ENCODE data around the gene RNU2-63P. TPM values are rescaled to one million over a fixed set of nuclear protein-coding genes. Genes with fewer than 3 reads are reported as not detected.

The RNU2-63P gene
- total and polyA plus RNA-seq, 2 experiments from 2014 or later: 2.0 TPM; not detected in 1

GRCh38 chr2:88028931-88029330 is 12.6 kb upstream of the RNU2-63P start:
- Histone ChIP-seq H2AFZ (no peak overlapping the region), H3K4me2 (no peak overlapping the region), H3K79me2 (replicated peaks; ENCODE audit: insufficient read depth) (no peaks in the 10 kb centered on the region), H3K27me3 (ENCODE audit: insufficient read depth) (no peaks in the 10 kb centered on the region), H3K27ac (ENCODE audit: low read depth) (no peak overlapping the region), H3F3A (replicated peaks; ENCODE audit: low read depth) (no peaks in the 10 kb centered on the region), H3K9me2 (ENCODE audit: insufficient read depth) (peaks cover 10% of the 10 kb centered on the region), H3K4me1 (ENCODE audit: insufficient read depth) (peaks cover 21% of the 10 kb centered on the region), H3K36me3 (ENCODE audit: insufficient read depth) (0 out of 2 replicates have a peak, but pooled peaks cover 7% of the 10 kb centered on the region), H4K20me1 (replicated peaks; ENCODE audit: insufficient read depth) (no peaks in the 10 kb centered on the region), H3K4me3 (no peak overlapping the region)
- H3K4me1 Mint-ChIP-seq: peaks cover 19% of the 10 kb centered on the region
- H3K27me3 Mint-ChIP-seq (ENCODE audit: insufficient read depth, low read depth, poor library complexity): no peaks in the 10 kb centered on the region
- DNase-seq (ENCODE audit: low spot score) (no peak), ATAC-seq (no peak)
- H3K4me3 Mint-ChIP-seq: no peak overlapping the region
- TF ChIP-seq CREB1 (CRISPR knock-in tag; IDR thresholded peaks at IDR 0.05; ENCODE audit: low read depth): no peak
- TF ChIP-seq POLR2AphosphoS5 (IDR thresholded peaks at IDR 0.05; ENCODE audit: low read depth): no peak
- H3K9me3 Mint-ChIP-seq: no peaks in the 10 kb centered on the region
- peaks cover 7% of the 10 kb centered on the region; the same call in 2 of the 3 replicates for H3K36me3 Mint-ChIP-seq (ENCODE audit: low read depth)
- no peak overlapping the region for H3K27ac Mint-ChIP-seq

GRCh38 chr2:88027697-88028389 is 11.5 kb upstream of the RNU2-63P start:
- ATAC-seq: no peak
- TF ChIP-seq REST (IDR thresholded peaks at IDR 0.05; ENCODE audit: unreplicated experiment): no peak
- TF ChIP-seq ETS1 (IDR thresholded peaks at IDR 0.05): no peak
- no peak for TF ChIP-seq STAT1 (IDR thresholded peaks at IDR 0.05; ENCODE audit: unreplicated experiment)
- no peak for TF ChIP-seq POLR2AphosphoS5 (IDR thresholded peaks at IDR 0.05; ENCODE audit: low read depth)
- TF ChIP-seq CTCF (conservative IDR thresholded peaks at IDR 0.05; ENCODE audit: low read depth in 2 of 2): no peak
- TF ChIP-seq ZNF114 (CRISPR knock-in tag; IDR thresholded peaks at IDR 0.05): no peak
- TF ChIP-seq ZNF331 (CRISPR knock-in tag; IDR thresholded peaks at IDR 0.05; ENCODE audit: low read depth): no peak
- no peak for TF ChIP-seq EZH2phosphoT487 (IDR thresholded peaks at IDR 0.05; ENCODE audit: unreplicated experiment)
- TF ChIP-seq NANOG (IDR thresholded peaks at IDR 0.05; ENCODE audit: borderline replicate concordance): no peak
- TF ChIP-seq EZH2 (IDR thresholded peaks at IDR 0.05; ENCODE audit: low read depth, unreplicated experiment): no peak
- TF ChIP-seq JUNB (IDR thresholded peaks at IDR 0.05; ENCODE audit: unreplicated experiment): no peak

More at GRCh38 chr2:88027697-88028389, 11.5 kb upstream of the RNU2-63P start:
- no peaks in the 10 kb centered on the region for H3K27me3 Mint-ChIP-seq (ENCODE audit: insufficient read depth, low read depth, poor library complexity)
- H4K20me1 ChIP-seq (replicated peaks; ENCODE audit: insufficient read depth): no peaks in the 10 kb centered on the region
- peaks cover 4% of the 10 kb centered on the region; the same call in 2 of the 3 replicates for H3K36me3 Mint-ChIP-seq (ENCODE audit: low read depth)
- H3K79me2 ChIP-seq (replicated peaks; ENCODE audit: insufficient read depth): no peaks in the 10 kb centered on the region
- H3K27ac Mint-ChIP-seq: peak overlapping the region; percentile 25; the same call in 1 of the 2 replicates
- H3K9me2 ChIP-seq (ENCODE audit: insufficient read depth): peaks cover 10% of the 10 kb centered on the region
- H3K4me3 Mint-ChIP-seq: no peak overlapping the region
- H3K4me1 ChIP-seq (ENCODE audit: insufficient read depth): peaks cover 22% of the 10 kb centered on the region
- H3K9me3 Mint-ChIP-seq: no peaks in the 10 kb centered on the region
- no peak for DNase-seq (ENCODE audit: low spot score)
- peak overlapping the region; percentile 82 for H3K27ac ChIP-seq (ENCODE audit: low read depth)
- H2AFZ ChIP-seq: no peak overlapping the region
- H3K36me3 ChIP-seq (ENCODE audit: insufficient read depth): 0 out of 2 replicates have a peak, but pooled peaks cover 2% of the 10 kb centered on the region
- no peaks in the 10 kb centered on the region for H3F3A ChIP-seq (replicated peaks; ENCODE audit: low read depth)
- H3K4me3 ChIP-seq: no peak overlapping the region
- H3K4me2 ChIP-seq: no peak overlapping the region
- peaks cover 26% of the 10 kb centered on the region for H3K4me1 Mint-ChIP-seq
- H3K27me3 ChIP-seq (ENCODE audit: insufficient read depth): no peaks in the 10 kb centered on the region

Data from GM23338 (cell line).